ENCODE results near the gene ZBTB46.
A peak's percentile ranks its signal among the peaks of the same experiment; 100 is the strongest.

ZBTB46 gene

GRCh38 chr20:63745424-63745805 lies 85.6 kb downstream of the ZBTB46 start:
- no peak for DNase-seq (ENCODE audit: low read depth)

DNA sequence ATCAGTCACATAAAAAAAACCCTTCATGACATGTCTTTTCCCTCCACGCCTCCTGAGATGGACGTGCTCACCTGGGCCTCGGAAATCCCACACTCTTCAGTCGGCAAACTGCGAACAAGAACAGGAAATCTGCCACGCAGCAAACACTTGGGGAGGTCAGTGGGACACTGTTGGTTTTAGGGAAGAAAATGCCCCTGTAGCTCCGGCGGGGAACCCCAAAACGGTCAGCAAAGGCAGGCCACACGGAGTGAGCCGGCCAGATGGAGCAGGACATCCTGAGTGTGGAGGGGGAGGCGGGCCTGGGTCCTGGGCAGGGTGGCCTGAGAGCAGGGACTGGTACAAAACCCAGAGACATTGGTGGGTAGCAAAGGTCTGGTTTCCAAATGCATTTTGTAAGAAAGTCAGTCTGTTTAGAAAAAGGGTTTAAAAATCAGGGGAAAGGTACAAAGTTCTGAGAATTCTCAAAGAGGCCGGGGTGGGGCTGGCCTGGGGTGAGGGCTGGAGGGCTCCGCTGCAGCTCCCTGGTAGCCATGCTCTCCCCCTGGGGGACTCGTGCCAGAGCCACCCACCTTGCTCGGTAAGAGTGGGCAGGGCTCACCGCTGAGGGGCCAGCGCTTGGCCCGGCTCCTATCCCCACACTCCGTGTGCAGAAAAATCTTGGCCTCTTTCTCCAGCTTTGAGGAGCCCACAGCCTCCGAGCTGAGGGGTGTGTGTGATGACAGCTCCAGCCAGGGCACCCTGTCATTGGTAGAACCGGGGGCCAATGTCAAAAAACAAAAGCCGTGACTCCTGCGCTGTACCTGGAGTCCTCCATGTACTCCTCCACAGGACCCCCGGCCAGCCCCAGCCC lies 86.3 kb downstream of the ZBTB46 start:
- DNase-seq (ENCODE audit: low read depth): no peak

- no peak for DNase-seq (ENCODE audit: low read depth)
These were observed 86.9 kb downstream of the ZBTB46 start for GRCh38 chr20:63744158-63744557.

DNA sequence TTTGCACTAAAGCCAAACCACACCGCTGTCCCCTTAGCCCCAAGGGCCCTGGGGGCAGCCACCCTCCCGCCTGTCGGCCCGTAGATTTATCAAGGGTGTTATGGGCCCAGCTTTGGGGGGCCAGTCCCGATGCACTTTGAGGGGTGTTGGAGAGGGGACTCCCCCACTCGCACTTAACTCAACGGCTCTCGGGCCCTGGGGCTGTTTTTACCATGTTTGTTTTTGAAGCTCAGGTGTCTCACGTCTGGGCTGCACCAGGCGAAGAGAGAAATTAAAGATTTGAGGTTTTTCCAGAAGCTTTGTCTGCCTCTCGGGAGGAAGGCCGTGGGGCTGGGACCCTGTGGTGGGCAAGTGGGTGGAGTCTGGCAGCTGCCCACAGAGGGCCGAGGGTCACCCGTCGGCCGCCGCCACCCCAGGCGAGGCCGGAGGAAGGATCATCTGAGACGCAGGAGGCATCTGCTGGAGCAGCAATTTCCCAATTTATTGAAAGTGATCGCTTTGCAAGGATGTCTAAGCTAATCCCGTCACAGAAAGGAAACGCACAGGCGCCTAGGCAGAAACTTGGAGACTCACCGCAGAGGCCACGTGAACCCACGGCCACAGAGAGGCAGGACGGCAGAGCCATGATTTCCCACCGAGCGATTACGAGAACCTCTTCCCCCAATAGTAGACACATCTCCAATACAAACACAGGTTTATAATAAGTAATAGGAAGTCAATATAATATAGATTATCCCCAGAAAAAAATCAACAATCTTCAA lies 87.7 kb downstream of the ZBTB46 start:
- no peak for DNase-seq (ENCODE audit: low read depth)

GRCh38 chr20:63742381-63743024 lies 88.6 kb downstream of the ZBTB46 start:
- DNase-seq (ENCODE audit: low read depth): no peak

GRCh38 chr20:63741676-63742380 lies 89.2 kb downstream of the ZBTB46 start:
- no peak for DNase-seq (ENCODE audit: low read depth)

- no peak for DNase-seq (ENCODE audit: low read depth)
These were observed 89.7 kb downstream of the ZBTB46 start for GRCh38 chr20:63741354-63741675.

GRCh38 chr20:63740627-63741353 lies 90.3 kb downstream of the ZBTB46 start:
- DNase-seq (ENCODE audit: low read depth): no peak

GRCh38 chr20:63740070-63740626 lies 90.9 kb downstream of the ZBTB46 start:
- peak; percentile 28 for DNase-seq (ENCODE audit: low read depth)

DNA sequence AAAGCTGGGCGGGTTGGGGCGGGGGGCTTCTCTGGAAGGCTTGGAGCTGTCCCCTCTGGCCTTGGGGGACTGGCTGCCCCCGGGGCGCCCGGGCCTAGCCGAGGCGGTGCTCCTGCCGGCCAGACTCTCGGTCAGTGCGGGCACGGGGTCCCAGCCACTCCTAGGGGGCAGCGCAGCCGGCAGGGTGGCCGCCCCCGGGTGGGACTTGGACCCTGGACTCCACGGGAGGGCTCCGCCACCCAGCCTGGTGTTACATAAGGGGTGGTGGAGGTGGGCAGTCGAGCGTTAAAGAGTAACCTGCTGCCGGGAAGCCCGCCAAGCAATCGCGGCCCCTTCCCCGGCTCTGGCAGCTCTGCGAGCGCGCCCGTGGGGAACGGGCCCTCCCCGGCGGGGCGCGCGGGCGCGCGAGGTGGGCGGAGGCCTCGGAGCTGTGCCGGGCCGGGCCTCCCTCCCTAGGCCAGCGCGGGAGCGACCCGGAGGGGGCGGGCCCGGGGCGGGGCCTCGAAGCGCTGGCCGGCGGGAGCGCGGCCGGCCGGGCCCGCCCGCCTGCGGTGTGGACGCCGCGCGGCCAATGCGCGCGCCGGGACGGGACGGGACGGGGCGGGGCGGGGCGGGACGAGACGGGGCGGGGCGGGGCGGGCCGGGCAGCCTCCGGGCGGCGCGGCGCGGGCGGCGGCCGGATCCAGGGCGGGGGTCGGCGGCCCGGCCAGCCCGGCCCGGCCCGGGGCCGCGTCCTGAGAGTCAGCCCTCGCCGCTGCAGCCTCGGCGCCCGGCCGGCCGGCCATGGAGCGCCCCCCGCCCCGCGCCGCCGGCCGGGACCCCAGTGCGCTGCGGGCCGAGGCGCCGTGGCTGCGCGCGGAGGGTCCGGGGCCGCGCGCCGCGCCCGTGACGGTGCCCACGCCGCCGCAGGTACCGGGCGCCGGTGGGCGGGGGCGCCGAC lies 91.7 kb downstream of the ZBTB46 start, which contains the start of gene SLC2A4RG:
TSS of gene SLC2A4RG (plus strand) at position 647 of the 940 bp plus-strand sequence. CDS start at position 784, 137 bp downstream.
- peak; percentile 50 for DNase-seq (ENCODE audit: low read depth)

- no peak for DNase-seq (ENCODE audit: low read depth)
These were observed 92.4 kb downstream of the ZBTB46 start for GRCh38 chr20:63738687-63739129.

GRCh38 chr20:63737945-63738686 lies 92.9 kb downstream of the ZBTB46 start:
- peak; percentile 23 for DNase-seq (ENCODE audit: low read depth)

- peak; percentile 26 for DNase-seq (ENCODE audit: low read depth)
These were observed 93.4 kb downstream of the ZBTB46 start for GRCh38 chr20:63737695-63737944.

GRCh38 chr20:63736893-63737694 lies 94.0 kb downstream of the ZBTB46 start:
- peak; percentile 39 for DNase-seq (ENCODE audit: low read depth)

GRCh38 chr20:63735859-63736718 lies 95.0 kb downstream of the ZBTB46 start, which contains the start of gene LIME1:
Gene LIME1 (plus strand): TSS chr20:63736664. CDS start chr20:63737550, 886 bp downstream.
- peak; percentile 41 for DNase-seq (ENCODE audit: low read depth)

- no peak for DNase-seq (ENCODE audit: low read depth)
These were observed 95.9 kb downstream of the ZBTB46 start for GRCh38 chr20:63734946-63735858.
